DMS79 (cell line): Measurements from ENCODE around the gene WDR81.
"Not testable (repeated sequence)": the region's sequence is repeated elsewhere in the genome, so short reads cannot be mapped to it uniquely, and the experiment has no call there.

Source experiments
- DNase-seq: peaks from one replicate; lab custom pipeline; 2025; lab: John Stamatoyannopoulos, UW

The WDR81 gene

GRCh38 chr17:1713160-1713877, 11.2 kb upstream of the WDR81 start:
- DNase-seq: no peak

- no peak for DNase-seq
Observed at GRCh38 chr17:1713878-1714426, 10.6 kb upstream of the WDR81 start.

GRCh38 chr17:1714427-1714979, 10.0 kb upstream of the WDR81 start:
- no peak for DNase-seq

- no peak for DNase-seq
Observed at GRCh38 chr17:1714980-1715802, 9.3 kb upstream of the WDR81 start.

GRCh38 chr17:1715803-1716075, 8.8 kb upstream of the WDR81 start:
- no peak for DNase-seq

- DNase-seq: peak; percentile 94
Observed at GRCh38 chr17:1716076-1716911, 8.2 kb upstream of the WDR81 start.

GRCh38 chr17:1716912-1717695, 7.4 kb upstream of the WDR81 start:
- DNase-seq: peak; percentile 87

- no peak for DNase-seq
Observed at GRCh38 chr17:1718362-1719165, 5.9 kb upstream of the WDR81 start.

- DNase-seq: peak; percentile 25
Observed at GRCh38 chr17:1720856-1721386, 3.6 kb upstream of the WDR81 start.

- not testable (repeated sequence) for DNase-seq
Observed at GRCh38 chr17:1722022-1722421, 2.5 kb upstream of the WDR81 start.

GRCh38 chr17:1724869-1725641, 551 bp downstream of the WDR81 start:
- no peak for DNase-seq

GRCh38 chr17:1725642-1726511, 1.4 kb downstream of the WDR81 start:
- DNase-seq: no peak

GRCh38 chr17:1726626-1727257, 2.2 kb downstream of the WDR81 start:
- no peak for DNase-seq

GRCh38 chr17:1727258-1727789, 2.8 kb downstream of the WDR81 start:
- no peak for DNase-seq

GRCh38 chr17:1727876-1728630, 3.5 kb downstream of the WDR81 start:
- no peak for DNase-seq

- no peak for DNase-seq
Observed at GRCh38 chr17:1729966-1730325, 5.4 kb downstream of the WDR81 start.
